ENCODE data around the gene FGD3. TPM values are rescaled to one million over a fixed set of nuclear protein-coding genes. Genes with fewer than 3 reads are reported as not detected.

Gene FGD3
- total and polyA plus RNA-seq, 9 of the 15 experiments (the other 6 are each of a cell fraction or from before 2014, with no cell fraction given) = 0.07 to 1.3 (median 0.29) TPM

DNA sequence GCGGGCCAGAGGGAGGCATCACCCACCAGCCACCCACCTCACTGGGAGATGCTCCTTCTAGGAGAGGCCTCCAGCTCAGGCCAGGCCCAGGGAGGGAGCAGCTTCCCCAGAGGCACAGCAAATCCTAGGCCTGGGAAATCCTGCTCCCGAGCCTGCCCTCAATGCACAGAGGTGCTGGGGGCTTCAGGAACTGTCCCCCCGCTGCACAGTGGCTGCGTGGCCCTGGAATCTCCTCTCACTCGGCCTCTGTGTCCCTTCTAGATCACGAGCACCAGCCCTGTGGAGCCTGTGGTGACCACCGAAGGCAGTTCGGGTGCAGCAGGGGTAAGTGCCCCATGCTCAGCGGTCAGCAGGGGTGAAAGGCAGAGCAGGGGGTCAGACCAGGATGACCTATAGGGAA lies 74.7 kb downstream of the FGD3 start:
- POLR2A ChIA-PET = interaction anchor here (0.6 kb wide), 1 partner anchor 1531 kb away, joined by 3 read pairs; no protein-coding TSS in a partner anchor
- in situ Hi-C loops (cut with MboI) (loop anchor here (25.0 kb wide), 1 partner anchor 290 kb away; no protein-coding TSS in a partner anchor), intact Hi-C loops (cut with micrococcal nuclease) (no loop called here)
- FAIRE-seq = no peak
- Histone ChIP-seq H3K9me3 (replicated peaks; ENCODE audit: control insufficient read depth, insufficient read depth, low read depth, low read length) (no peaks in the 10 kb centered on the region), H3K36me3 (ENCODE audit: control insufficient read depth, insufficient read depth, low read length) (no peaks in the 10 kb centered on the region), H3K4me1 (replicated peaks in 1 of 2; ENCODE audit: control insufficient read depth in 2 of 2, insufficient read depth in 2 of 2, low read length in 2 of 2) (no peaks in the 10 kb centered on the region), H2AFZ (ENCODE audit: low read depth, low read length) (no peak overlapping the region), H3K4me2 (ENCODE audit: insufficient read depth, low read length) (no peak overlapping the region), H3K4me3 (no peak overlapping the region), H3K9me1 (ENCODE audit: control insufficient read depth, insufficient read depth, low read length) (peaks cover 5% of the 10 kb centered on the region), H3K79me2 (ENCODE audit: control insufficient read depth, insufficient read depth, low read length) (no peaks in the 10 kb centered on the region), H3K27ac (ENCODE audit: extremely low read depth, low read depth, low read length) (no peak overlapping the region), H3K27me3 (ENCODE audit: control insufficient read depth in 2 of 2, insufficient read depth in 2 of 2, low read length in 2 of 2) (peaks cover 33 to 85% of the 10 kb centered on the region in 2 experiments; a peak in 4 of 5 replicates), H4K20me1 (replicated peaks; ENCODE audit: control insufficient read depth, insufficient read depth, low read length) (peaks cover 10% of the 10 kb centered on the region; the same call in 1 of the 2 replicates), H3K9ac (ENCODE audit: insufficient read depth in 1 of 2, low read depth in 2 of 2, low read length in 2 of 2) (no peak overlapping the region)
- DNase-seq (ENCODE audit: extremely low read depth in 1 of 4, low spot score in 3 of 4) = no peak
- no peak for ATAC-seq
- BruUV-seq (replicated peaks) = no TSS peak
- WGBS (ENCODE audit: insufficient coverage, low coverage, missing lambda C conversion rate) = 3% methylated on average over 9 of the region's 9 CpGs
- CTCF ChIA-PET (ENCODE audit: low intra/inter-chr PET ratio) = no interaction called here
- TF ChIP-seq ARID1B (IDR thresholded peaks at IDR 0.05) (no peak), ZNF583 (CRISPR knock-in tag; IDR thresholded peaks at IDR 0.05) (no peak), TRIM28 (IDR thresholded peaks at IDR 0.05) (no peak), WHSC1 (IDR thresholded peaks at IDR 0.05; ENCODE audit: low read length) (no peak), CTBP1 (IDR thresholded peaks at IDR 0.05; ENCODE audit: borderline replicate concordance) (no peak), HDAC6 (IDR thresholded peaks at IDR 0.05; ENCODE audit: low read depth, low read length) (no peak), ZKSCAN8 (CRISPR knock-in tag; IDR thresholded peaks at IDR 0.05) (no peak), RHOXF2B (CRISPR knock-in tag; conservative IDR thresholded peaks at IDR 0.05) (no peak), CXXC5 (CRISPR knock-in tag; IDR thresholded peaks at IDR 0.05) (no peak), CBFA2T2 (conservative IDR thresholded peaks at IDR 0.05) (no peak), EP300 (IDR thresholded peaks at IDR 0.05; ENCODE audit: low read length) (no peak), ZNF324 (CRISPR knock-in tag; IDR thresholded peaks at IDR 0.05) (no peak)
- TF ChIP-seq, protein P1, sequence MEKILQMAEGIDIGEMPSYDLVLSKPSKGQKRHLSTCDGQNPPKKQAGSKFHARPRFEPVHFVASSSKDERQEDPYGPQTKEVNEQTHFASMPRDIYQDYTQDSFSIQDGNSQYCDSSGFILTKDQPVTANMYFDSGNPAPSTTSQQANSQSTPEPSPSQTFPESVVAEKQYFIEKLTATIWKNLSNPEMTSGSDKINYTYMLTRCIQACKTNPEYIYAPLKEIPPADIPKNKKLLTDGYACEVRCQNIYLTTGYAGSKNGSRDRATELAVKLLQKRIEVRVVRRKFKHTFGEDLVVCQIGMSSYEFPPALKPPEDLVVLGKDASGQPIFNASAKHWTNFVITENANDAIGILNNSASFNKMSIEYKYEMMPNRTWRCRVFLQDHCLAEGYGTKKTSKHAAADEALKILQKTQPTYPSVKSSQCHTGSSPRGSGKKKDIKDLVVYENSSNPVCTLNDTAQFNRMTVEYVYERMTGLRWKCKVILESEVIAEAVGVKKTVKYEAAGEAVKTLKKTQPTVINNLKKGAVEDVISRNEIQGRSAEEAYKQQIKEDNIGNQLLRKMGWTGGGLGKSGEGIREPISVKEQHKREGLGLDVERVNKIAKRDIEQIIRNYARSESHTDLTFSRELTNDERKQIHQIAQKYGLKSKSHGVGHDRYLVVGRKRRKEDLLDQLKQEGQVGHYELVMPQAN (IDR thresholded peaks at IDR 0.05; ENCODE audit: borderline replicate concordance) = no peak
- TF ChIP-seq, protein P2, sequence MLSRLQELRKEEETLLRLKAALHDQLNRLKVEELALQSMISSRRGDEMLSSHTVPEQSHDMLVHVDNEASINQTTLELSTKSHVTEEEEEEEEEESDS (CRISPR knock-in tag; IDR thresholded peaks at IDR 0.05) = no peak
- TF ChIP-seq, protein P3, sequence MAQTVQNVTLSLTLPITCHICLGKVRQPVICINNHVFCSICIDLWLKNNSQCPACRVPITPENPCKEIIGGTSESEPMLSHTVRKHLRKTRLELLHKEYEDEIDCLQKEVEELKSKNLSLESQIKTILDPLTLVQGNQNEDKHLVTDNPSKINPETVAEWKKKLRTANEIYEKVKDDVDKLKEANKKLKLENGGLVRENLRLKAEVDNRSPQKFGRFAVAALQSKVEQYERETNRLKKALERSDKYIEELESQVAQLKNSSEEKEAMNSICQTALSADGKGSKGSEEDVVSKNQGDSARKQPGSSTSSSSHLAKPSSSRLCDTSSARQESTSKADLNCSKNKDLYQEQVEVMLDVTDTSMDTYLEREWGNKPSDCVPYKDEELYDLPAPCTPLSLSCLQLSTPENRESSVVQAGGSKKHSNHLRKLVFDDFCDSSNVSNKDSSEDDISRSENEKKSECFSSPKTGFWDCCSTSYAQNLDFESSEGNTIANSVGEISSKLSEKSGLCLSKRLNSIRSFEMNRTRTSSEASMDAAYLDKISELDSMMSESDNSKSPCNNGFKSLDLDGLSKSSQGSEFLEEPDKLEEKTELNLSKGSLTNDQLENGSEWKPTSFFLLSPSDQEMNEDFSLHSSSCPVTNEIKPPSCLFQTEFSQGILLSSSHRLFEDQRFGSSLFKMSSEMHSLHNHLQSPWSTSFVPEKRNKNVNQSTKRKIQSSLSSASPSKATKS (CRISPR knock-in tag; IDR thresholded peaks at IDR 0.05) = no peak

All from K562 (cell line).